Keratinocyte (primary cell): ENCODE results near the gene ADGRA1. TPM values are rescaled to one million over a fixed set of nuclear protein-coding genes. Genes with fewer than 3 reads are reported as not detected.

ENCODE experiments used
- DNase-seq: peaks from one replicate; pipeline ENCODE4 v3.0.0-alpha.2; 2011; ENCODE audit warnings: low read depth, missing footprints, low spot score
- FAIRE-seq: peaks from 2 replicates; lab custom pipeline; 2011; peaks lifted over from hg19 to GRCh38; lab: Jason Lieb, UNC
- H2AFZ ChIP-seq: 2 replicates; pipeline ENCODE4 v1.6.0; 2012; ENCODE audit warnings: low read length, control low read depth, inconsistent platforms; ENCODE audit not compliant: control insufficient read depth
- H3K27ac ChIP-seq: 2 replicates; pipeline ENCODE4 v1.5.1; 2011; ENCODE audit warnings: low read length; ENCODE audit not compliant: control insufficient read depth, insufficient read depth
- H3K27me3 ChIP-seq: 3 replicates; pipeline ENCODE4 v1.6.0; 2011; ENCODE audit warnings: low read length; ENCODE audit not compliant: control insufficient read depth, insufficient read depth; ENCODE audit errors: extremely low read depth
- H3K36me3 ChIP-seq, 2 experiments: 2 replicates in 1 of 2; 3 replicates in 1 of 2; pipeline ENCODE4 v1.5.1; 2011; ENCODE audit warnings: low read length in 2 of 2, mild to moderate bottlenecking in 1 of 2; ENCODE audit not compliant: control insufficient read depth in 2 of 2, insufficient read depth in 2 of 2; ENCODE audit errors: extremely low read depth in 1 of 2
- H3K4me1 ChIP-seq: 3 replicates; pipeline ENCODE4 v1.5.1; 2011; ENCODE audit warnings: low read length; ENCODE audit not compliant: control insufficient read depth, insufficient read depth; ENCODE audit errors: extremely low read depth
- H3K4me2 ChIP-seq: 3 replicates; pipeline ENCODE4 v1.6.0; 2011; ENCODE audit warnings: low read depth, low read length; ENCODE audit not compliant: control insufficient read depth, insufficient read depth; ENCODE audit errors: extremely low read depth
- H3K4me3 ChIP-seq, 3 experiments: fragments of 200-600 bp in 1 of 3; sonication (generic) in 1 of 3; 2 replicates in 2 of 3; 3 replicates in 1 of 3; pipeline ENCODE4 v1.5.1; 2011 to 2016; ENCODE audit warnings: low read length in 3 of 3, mild to moderate bottlenecking in 3 of 3, control low read depth in 2 of 3, inconsistent platforms in 1 of 3, low read depth in 1 of 3, mixed read lengths in 1 of 3, mixed run types in 1 of 3, moderate library complexity in 1 of 3; ENCODE audit not compliant: control insufficient read depth in 2 of 3, insufficient read depth in 2 of 3; ENCODE audit errors: extremely low read depth in 1 of 3
- H3K79me2 ChIP-seq: 2 replicates; pipeline ENCODE4 v1.6.0; 2012; ENCODE audit warnings: low read length; ENCODE audit not compliant: control insufficient read depth, insufficient read depth
- H3K9ac ChIP-seq: 3 replicates; pipeline ENCODE4 v1.6.0; 2011; ENCODE audit warnings: low read length; ENCODE audit not compliant: control insufficient read depth, insufficient read depth; ENCODE audit errors: extremely low read depth
- H3K9me1 ChIP-seq: 3 replicates; pipeline ENCODE4 v1.6.0; 2011; ENCODE audit warnings: low read length; ENCODE audit not compliant: control insufficient read depth, insufficient read depth; ENCODE audit errors: extremely low read depth
- H3K9me3 ChIP-seq: 2 replicates; pipeline ENCODE4 v1.5.1; 2012; ENCODE audit warnings: low read depth, low read length; ENCODE audit not compliant: control insufficient read depth
- H4K20me1 ChIP-seq: 3 replicates; pipeline ENCODE4 v1.6.0; 2011; ENCODE audit warnings: low read length; ENCODE audit not compliant: control insufficient read depth, insufficient read depth; ENCODE audit errors: extremely low read depth
- EZH2 ChIP-seq: IDR thresholded peaks from one replicate; pipeline ENCODE4 v1.6.1; 2012; ENCODE audit warnings: inconsistent platforms, mild to moderate bottlenecking, low read length, moderate library complexity
- dilution Hi-C: fragments of 300-500 bp; cut with MboI; formaldehyde crosslinking; loops from one replicate; pipeline ENCODE4 v1.7.0; 2020; ENCODE audit warnings: low sequenced_read_pairs; ENCODE audit not compliant: extremely low pct_ligation_motif_present
- polyA plus RNA-seq, 5 experiments: library from polyadenylated mRNA; depleted of rRNA in 3 of 5; stranded (reverse) in 3 of 5; stranded (forward) in 1 of 5; unstranded in 1 of 5; fragments of >200 nt; gene quantifications; 1 replicate in 1 of 5; 2 replicates in 3 of 5; 3 replicates in 1 of 5; pipeline versions ENCODE4 v1.2.1 to v1.2.3, GENCODE V29; 2011 to 2012; ENCODE audit warnings: missing spikeins in 2 of 5, low read depth in 1 of 5, low replicate concordance in 1 of 5
- TF ChIP-seq, protein P1 (sequence below), 3 experiments: IDR thresholded peaks in 1 of 3; conservative IDR thresholded peaks in 1 of 3; optimal IDR thresholded peaks in 1 of 3; 2 replicates in 2 of 3; 3 replicates in 1 of 3; pipeline versions ENCODE3 to v1.5.1; 2011; ENCODE audit warnings: low read length in 3 of 3, mild to moderate bottlenecking in 3 of 3, moderate library complexity in 2 of 3, control low read depth in 1 of 3, inconsistent platforms in 1 of 3; ENCODE audit not compliant: insufficient read depth in 2 of 3; ENCODE audit errors: extremely low read depth in 1 of 3

Gene ADGRA1
- polyA plus RNA-seq, 1 donor (not counting 4 experiments of a cell fraction or from before 2014, with no cell fraction given): not detected

GRCh38 chr10:133042061-133042460 is 45.7 kb upstream of the ADGRA1 start:
- dilution Hi-C loops: loop anchor here (10.0 kb wide), 1 partner anchor 47 kb away; no protein-coding TSS in a partner anchor
- DNase-seq (no peak), FAIRE-seq (no peak)
- Histone ChIP-seq H3K27ac (no peak overlapping the region), H3K9ac (no peak overlapping the region), H4K20me1 (no peaks in the 10 kb centered on the region), H3K4me1 (no peaks in the 10 kb centered on the region), H3K4me2 (no peak overlapping the region), H3K4me3 (no peak overlapping the region), H3K36me3 (no peaks in the 10 kb centered on the region), H3K27me3 (peaks cover 33% of the 10 kb centered on the region), H3K9me1 (no peaks in the 10 kb centered on the region), H2AFZ (no peak overlapping the region), H3K9me3 (peaks cover 2% of the 10 kb centered on the region), H3K79me2 (no peaks in the 10 kb centered on the region)
- TF ChIP-seq, protein P1, sequence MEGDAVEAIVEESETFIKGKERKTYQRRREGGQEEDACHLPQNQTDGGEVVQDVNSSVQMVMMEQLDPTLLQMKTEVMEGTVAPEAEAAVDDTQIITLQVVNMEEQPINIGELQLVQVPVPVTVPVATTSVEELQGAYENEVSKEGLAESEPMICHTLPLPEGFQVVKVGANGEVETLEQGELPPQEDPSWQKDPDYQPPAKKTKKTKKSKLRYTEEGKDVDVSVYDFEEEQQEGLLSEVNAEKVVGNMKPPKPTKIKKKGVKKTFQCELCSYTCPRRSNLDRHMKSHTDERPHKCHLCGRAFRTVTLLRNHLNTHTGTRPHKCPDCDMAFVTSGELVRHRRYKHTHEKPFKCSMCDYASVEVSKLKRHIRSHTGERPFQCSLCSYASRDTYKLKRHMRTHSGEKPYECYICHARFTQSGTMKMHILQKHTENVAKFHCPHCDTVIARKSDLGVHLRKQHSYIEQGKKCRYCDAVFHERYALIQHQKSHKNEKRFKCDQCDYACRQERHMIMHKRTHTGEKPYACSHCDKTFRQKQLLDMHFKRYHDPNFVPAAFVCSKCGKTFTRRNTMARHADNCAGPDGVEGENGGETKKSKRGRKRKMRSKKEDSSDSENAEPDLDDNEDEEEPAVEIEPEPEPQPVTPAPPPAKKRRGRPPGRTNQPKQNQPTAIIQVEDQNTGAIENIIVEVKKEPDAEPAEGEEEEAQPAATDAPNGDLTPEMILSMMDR (optimal IDR thresholded peaks at IDR 0.05 in 1 of 3, IDR thresholded peaks at IDR 0.05 in 1 of 3, conservative IDR thresholded peaks at IDR 0.05 in 1 of 3; ENCODE audit: extremely low read depth in 1 of 3, insufficient read depth in 2 of 3, low read length in 3 of 3): no peak
- no peak for TF ChIP-seq EZH2

DNA sequence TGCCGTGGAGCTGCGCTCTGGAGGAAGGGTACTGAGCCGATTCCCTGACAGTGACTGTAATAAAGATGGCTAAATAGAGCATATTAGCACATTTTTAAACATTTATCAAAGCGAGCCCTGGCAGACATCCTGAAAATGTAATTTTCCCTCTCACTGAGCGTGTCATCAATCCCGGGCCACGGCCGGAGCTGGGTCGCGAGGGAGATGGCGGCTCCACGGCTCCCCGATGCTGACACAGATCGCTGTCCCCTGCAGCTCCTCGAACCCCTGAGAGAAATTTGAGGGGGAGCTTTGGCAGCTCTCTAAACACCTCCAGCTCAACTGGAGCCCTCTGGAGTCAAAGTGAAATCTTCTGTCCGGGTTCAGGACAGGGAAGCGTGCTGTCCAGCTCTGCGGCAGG is 44.9 kb upstream of the ADGRA1 start:
- TF ChIP-seq, protein P1 (optimal IDR thresholded peaks at IDR 0.05 in 1 of 3, IDR thresholded peaks at IDR 0.05 in 1 of 3, conservative IDR thresholded peaks at IDR 0.05 in 1 of 3; ENCODE audit: extremely low read depth in 1 of 3, insufficient read depth in 2 of 3, low read length in 3 of 3): no peak
- no peak for TF ChIP-seq EZH2
- Histone ChIP-seq H2AFZ (no peak overlapping the region), H3K9ac (no peak overlapping the region), H3K4me1 (no peaks in the 10 kb centered on the region), H3K27me3 (peaks cover 33% of the 10 kb centered on the region), H3K27ac (no peak overlapping the region), H3K4me3 (no peak overlapping the region), H3K36me3 (no peaks in the 10 kb centered on the region), H3K9me1 (no peaks in the 10 kb centered on the region), H4K20me1 (no peaks in the 10 kb centered on the region), H3K4me2 (no peak overlapping the region), H3K79me2 (no peaks in the 10 kb centered on the region), H3K9me3 (peaks cover 2% of the 10 kb centered on the region)
- DNase-seq: no peak
- FAIRE-seq: no peak
- dilution Hi-C loops: loop anchor here (10.0 kb wide), 1 partner anchor 48 kb away; no protein-coding TSS in a partner anchor
